GM12891 (cell line): ENCODE data around the gene OCIAD1.

Experiments used
- PAX5 ChIP-seq: IDR thresholded peaks from 2 replicates; pipeline ENCODE4 v1.6.1; 2011; ENCODE audit warnings: low read length, moderate library complexity, mild to moderate bottlenecking; ENCODE audit not compliant: insufficient read depth, severe bottlenecking
- POLR2A ChIP-seq: IDR thresholded peaks from 2 replicates; pipeline ENCODE4 v1.6.1; 2011; ENCODE audit warnings: low read depth, low read length, control low read depth
- POLR2AphosphoS5 ChIP-seq: IDR thresholded peaks from 2 replicates; pipeline ENCODE4 v1.6.1; 2011; ENCODE audit warnings: low read depth, low read length, control low read depth
- POU2F2 ChIP-seq: IDR thresholded peaks from 2 replicates; pipeline ENCODE4 v1.6.1; 2011; ENCODE audit warnings: low read depth, mild to moderate bottlenecking, control low read depth, low read length, moderate library complexity
- SPI1 ChIP-seq: IDR thresholded peaks from 2 replicates; pipeline ENCODE4 v1.6.1; 2011; ENCODE audit warnings: low read depth, low read length, control low read depth
- TAF1 ChIP-seq: IDR thresholded peaks from 2 replicates; pipeline ENCODE4 v1.6.1; 2011; ENCODE audit warnings: low read depth, low read length, control low read depth

- TF ChIP-seq POLR2A (no peak), TAF1 (no peak), POU2F2 (no peak), POLR2AphosphoS5 (no peak), SPI1 (no peak), PAX5 (no peak)
Measured at GRCh38 chr4:48801016-48801715, 29.7 kb upstream of the OCIAD1 start.
